Large intestine (tissue), 3 donors: ENCODE measurements around the gene MEGF6. TPM values are rescaled to one million over a fixed set of nuclear protein-coding genes. Genes with fewer than 3 reads are reported as not detected.
A peak's percentile ranks its signal among the peaks of the same experiment; 100 is the strongest.

Source experiments
- DNase-seq, 2 donors: peaks; one replicate each; pipeline versions ENCODE4 v3.0.0 to v3.0.0-alpha.2; 2013
- H3K27ac ChIP-seq: one replicate; pipeline ENCODE4 v1.5.1; 2013; ENCODE audit warnings: low read length
- H3K27me3 ChIP-seq: 2 replicates; pipeline ENCODE4 v1.6.1; 2013; ENCODE audit warnings: low read length; ENCODE audit not compliant: control insufficient read depth, insufficient read depth
- H3K36me3 ChIP-seq: 2 replicates; pipeline ENCODE4 v1.6.1; 2013; ENCODE audit warnings: low read length; ENCODE audit not compliant: control insufficient read depth, insufficient read depth
- H3K4me1 ChIP-seq: one replicate; pipeline ENCODE4 v1.6.1; 2013; ENCODE audit warnings: low read length; ENCODE audit not compliant: control insufficient read depth, insufficient read depth
- H3K4me3 ChIP-seq: one replicate; pipeline ENCODE4 v1.5.1; 2013; ENCODE audit warnings: low read length
- H3K9me3 ChIP-seq: one replicate; pipeline ENCODE4 v1.6.1; 2013; ENCODE audit warnings: mild to moderate bottlenecking, low read depth, low read length, moderate library complexity; ENCODE audit not compliant: control insufficient read depth
- WGBS: methylation state at CpG from one replicate; pipeline ENCODE4 v1.1.5; 2013; ENCODE audit warnings: low lambda C conversion rate; ENCODE audit not compliant: insufficient coverage; 5-methylcytosine and 5-hydroxymethylcytosine counted together
- polyA plus RNA-seq: library from polyadenylated mRNA; unstranded; fragments of 120-200 nt; gene quantifications from one replicate; pipeline ENCODE4 v1.2.1, GENCODE V29; 2013

The MEGF6 gene
- polyA plus RNA-seq, 1 donor, result 13.8 TPM

- whole genome bisulfite sequencing, result no CpG with 5 or more reads among the region's 34 CpGs
- Histone ChIP-seq H3K27ac (no peak overlapping the region), H3K4me1 (peaks cover 7% of the 10 kb centered on the region), H3K4me3 (no peak overlapping the region), H3K9me3 (peaks cover under 1% of the 10 kb centered on the region), H3K27me3 (no peaks in the 10 kb centered on the region), H3K36me3 (no peaks in the 10 kb centered on the region)
- no peak for DNase-seq
Measured at GRCh38 chr1:3494321-3495308, 116.7 kb downstream of the MEGF6 start.

GRCh38 chr1:3492545-3493246 is 118.6 kb downstream of the MEGF6 start:
- H3K4me1 ChIP-seq, result peaks cover 7% of the 10 kb centered on the region
- peaks cover 2% of the 10 kb centered on the region for H3K36me3 ChIP-seq
- no peak overlapping the region for H3K4me3 ChIP-seq
- peaks cover 2% of the 10 kb centered on the region for H3K9me3 ChIP-seq
- no CpG with 5 or more reads among the region's 17 CpGs for WGBS
- no peak overlapping the region for H3K27ac ChIP-seq
- no peak for DNase-seq
- no peaks in the 10 kb centered on the region for H3K27me3 ChIP-seq

GRCh38 chr1:3491291-3492246 is 119.7 kb downstream of the MEGF6 start:
- H3K4me3 ChIP-seq, result no peak overlapping the region

GRCh38 chr1:3490046-3490745 is 121.1 kb downstream of the MEGF6 start:
- DNase-seq, result no peak
- H3K9me3 ChIP-seq, result peaks cover 2% of the 10 kb centered on the region
- no peaks in the 10 kb centered on the region for H3K27me3 ChIP-seq
- H3K4me3 ChIP-seq, result no peak overlapping the region
- WGBS, result no CpG with 5 or more reads among the region's 23 CpGs
- H3K36me3 ChIP-seq, result peaks cover 2% of the 10 kb centered on the region
- no peak overlapping the region for H3K27ac ChIP-seq
- H3K4me1 ChIP-seq, result peaks cover 7% of the 10 kb centered on the region

More at GRCh38 chr1:3491291-3492246, 119.7 kb downstream of the MEGF6 start:
- no peak overlapping the region for H3K27ac ChIP-seq
- no CpG with 5 or more reads among the region's 41 CpGs for WGBS
- peaks cover 2% of the 10 kb centered on the region for H3K36me3 ChIP-seq
- H3K27me3 ChIP-seq, result no peaks in the 10 kb centered on the region
- DNase-seq, result peak in 1 of 2 donors; percentile 56
- H3K9me3 ChIP-seq, result peaks cover 2% of the 10 kb centered on the region
- peaks cover 7% of the 10 kb centered on the region for H3K4me1 ChIP-seq

- Histone ChIP-seq H3K9me3 (peaks cover 2% of the 10 kb centered on the region), H3K4me3 (no peak overlapping the region), H3K4me1 (peaks cover 11% of the 10 kb centered on the region), H3K36me3 (peaks cover 2% of the 10 kb centered on the region), H3K27ac (no peak overlapping the region), H3K27me3 (no peaks in the 10 kb centered on the region)
- DNase-seq, result no peak
- WGBS, result 100% methylated on average over 1 of the region's 4 CpGs
Measured at GRCh38 chr1:3488432-3488831, 122.9 kb downstream of the MEGF6 start.

GRCh38 chr1:3485016-3485415 is 126.3 kb downstream of the MEGF6 start:
- Histone ChIP-seq H3K27ac (no peak overlapping the region), H3K9me3 (peaks cover 2% of the 10 kb centered on the region), H3K4me3 (no peak overlapping the region), H3K4me1 (peaks cover 31% of the 10 kb centered on the region), H3K27me3 (no peaks in the 10 kb centered on the region), H3K36me3 (peaks cover 5% of the 10 kb centered on the region)
- WGBS, result no CpG with 5 or more reads among the region's 14 CpGs
- no peak for DNase-seq

GRCh38 chr1:3483801-3484444 is 127.4 kb downstream of the MEGF6 start:
- DNase-seq, result peak in 1 of 2 donors; percentile 34
- Histone ChIP-seq H3K36me3 (peaks cover 12% of the 10 kb centered on the region), H3K4me3 (no peak overlapping the region), H3K9me3 (peaks cover 4% of the 10 kb centered on the region), H3K27ac (no peak overlapping the region), H3K27me3 (no peaks in the 10 kb centered on the region), H3K4me1 (peaks cover 34% of the 10 kb centered on the region)
- WGBS, result 80% methylated on average over 1 of the region's 31 CpGs

GRCh38 chr1:3483380-3483779 is 127.9 kb downstream of the MEGF6 start:
- no peak overlapping the region for H3K4me3 ChIP-seq
- H3K4me1 ChIP-seq, result peaks cover 34% of the 10 kb centered on the region
- H3K27me3 ChIP-seq, result no peaks in the 10 kb centered on the region
- no peak for DNase-seq
- H3K9me3 ChIP-seq, result peaks cover 4% of the 10 kb centered on the region
- no peak overlapping the region for H3K27ac ChIP-seq
- peaks cover 15% of the 10 kb centered on the region for H3K36me3 ChIP-seq
- WGBS, result no CpG with 5 or more reads among the region's 14 CpGs

- peak in 1 of 2 donors; percentile 27 for DNase-seq
- no peak overlapping the region for H3K4me3 ChIP-seq
- WGBS, result no CpG with 5 or more reads among the region's 18 CpGs
- peak overlapping the region; percentile 21 for H3K27ac ChIP-seq
- H3K36me3 ChIP-seq, result peaks cover 23% of the 10 kb centered on the region
- H3K27me3 ChIP-seq, result no peaks in the 10 kb centered on the region
- H3K9me3 ChIP-seq, result peaks cover 4% of the 10 kb centered on the region
- H3K4me1 ChIP-seq, result peaks cover 34% of the 10 kb centered on the region
Measured at GRCh38 chr1:3482378-3482849, 128.9 kb downstream of the MEGF6 start.
